Ishikawa (cell line): ENCODE data around the gene SLC37A1.

Source experiments
- CEBPB ChIP-seq: IDR thresholded peaks from 2 replicates; pipeline ENCODE4 v1.6.1; 2012
- CREB1 ChIP-seq: IDR thresholded peaks from 2 replicates; pipeline ENCODE4 v1.6.1; 2012; ENCODE audit warnings: low read depth
- EGR1 ChIP-seq: IDR thresholded peaks from 2 replicates; pipeline ENCODE4 v1.6.1; 2012
- EP300 ChIP-seq: IDR thresholded peaks from 2 replicates; pipeline ENCODE4 v1.6.1; 2012; ENCODE audit warnings: borderline replicate concordance
- FOXM1 ChIP-seq: IDR thresholded peaks from 2 replicates; pipeline ENCODE4 v1.6.1; 2012; ENCODE audit warnings: low read depth, borderline replicate concordance
- MAX ChIP-seq: IDR thresholded peaks from 2 replicates; pipeline ENCODE4 v1.6.1; 2012
- NFIC ChIP-seq: IDR thresholded peaks from 2 replicates; pipeline ENCODE4 v1.6.1; 2012
- RAD21 ChIP-seq: IDR thresholded peaks from 2 replicates; pipeline ENCODE4 v1.6.1; 2012; ENCODE audit warnings: low read depth
- TAF1 ChIP-seq: IDR thresholded peaks from 2 replicates; pipeline ENCODE4 v1.6.1; 2012; ENCODE audit warnings: low read depth, mild to moderate bottlenecking
- TCF12 ChIP-seq: IDR thresholded peaks from 2 replicates; pipeline ENCODE4 v1.6.1; 2012; ENCODE audit warnings: low read depth
- TEAD4 ChIP-seq: IDR thresholded peaks from 2 replicates; pipeline ENCODE4 v1.6.1; 2012
- YY1 ChIP-seq: IDR thresholded peaks from 2 replicates; pipeline ENCODE4 v1.6.1; 2012; ENCODE audit warnings: low read depth
- ZBTB7A ChIP-seq: IDR thresholded peaks from 2 replicates; pipeline ENCODE4 v1.6.1; 2012; ENCODE audit warnings: low read depth
- TF ChIP-seq, protein P1 (sequence below): IDR thresholded peaks from 2 replicates; pipeline ENCODE4 v1.6.1; 2012
- TF ChIP-seq, protein P2 (sequence below): IDR thresholded peaks from 2 replicates; pipeline ENCODE4 v1.6.1; 2012; ENCODE audit warnings: low read depth, mild to moderate bottlenecking

The SLC37A1 gene

GRCh38 chr21:42614396-42614795 is 100.7 kb downstream of the SLC37A1 start:
- no peak for TF ChIP-seq TCF12
- TF ChIP-seq TAF1, result no peak
- TF ChIP-seq ZBTB7A, result no peak
- TF ChIP-seq, protein P1, sequence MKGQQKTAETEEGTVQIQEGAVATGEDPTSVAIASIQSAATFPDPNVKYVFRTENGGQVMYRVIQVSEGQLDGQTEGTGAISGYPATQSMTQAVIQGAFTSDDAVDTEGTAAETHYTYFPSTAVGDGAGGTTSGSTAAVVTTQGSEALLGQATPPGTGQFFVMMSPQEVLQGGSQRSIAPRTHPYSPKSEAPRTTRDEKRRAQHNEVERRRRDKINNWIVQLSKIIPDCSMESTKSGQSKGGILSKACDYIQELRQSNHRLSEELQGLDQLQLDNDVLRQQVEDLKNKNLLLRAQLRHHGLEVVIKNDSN, result no peak
- TF ChIP-seq RAD21, result no peak
- TF ChIP-seq TEAD4, result no peak
- TF ChIP-seq, protein P2, sequence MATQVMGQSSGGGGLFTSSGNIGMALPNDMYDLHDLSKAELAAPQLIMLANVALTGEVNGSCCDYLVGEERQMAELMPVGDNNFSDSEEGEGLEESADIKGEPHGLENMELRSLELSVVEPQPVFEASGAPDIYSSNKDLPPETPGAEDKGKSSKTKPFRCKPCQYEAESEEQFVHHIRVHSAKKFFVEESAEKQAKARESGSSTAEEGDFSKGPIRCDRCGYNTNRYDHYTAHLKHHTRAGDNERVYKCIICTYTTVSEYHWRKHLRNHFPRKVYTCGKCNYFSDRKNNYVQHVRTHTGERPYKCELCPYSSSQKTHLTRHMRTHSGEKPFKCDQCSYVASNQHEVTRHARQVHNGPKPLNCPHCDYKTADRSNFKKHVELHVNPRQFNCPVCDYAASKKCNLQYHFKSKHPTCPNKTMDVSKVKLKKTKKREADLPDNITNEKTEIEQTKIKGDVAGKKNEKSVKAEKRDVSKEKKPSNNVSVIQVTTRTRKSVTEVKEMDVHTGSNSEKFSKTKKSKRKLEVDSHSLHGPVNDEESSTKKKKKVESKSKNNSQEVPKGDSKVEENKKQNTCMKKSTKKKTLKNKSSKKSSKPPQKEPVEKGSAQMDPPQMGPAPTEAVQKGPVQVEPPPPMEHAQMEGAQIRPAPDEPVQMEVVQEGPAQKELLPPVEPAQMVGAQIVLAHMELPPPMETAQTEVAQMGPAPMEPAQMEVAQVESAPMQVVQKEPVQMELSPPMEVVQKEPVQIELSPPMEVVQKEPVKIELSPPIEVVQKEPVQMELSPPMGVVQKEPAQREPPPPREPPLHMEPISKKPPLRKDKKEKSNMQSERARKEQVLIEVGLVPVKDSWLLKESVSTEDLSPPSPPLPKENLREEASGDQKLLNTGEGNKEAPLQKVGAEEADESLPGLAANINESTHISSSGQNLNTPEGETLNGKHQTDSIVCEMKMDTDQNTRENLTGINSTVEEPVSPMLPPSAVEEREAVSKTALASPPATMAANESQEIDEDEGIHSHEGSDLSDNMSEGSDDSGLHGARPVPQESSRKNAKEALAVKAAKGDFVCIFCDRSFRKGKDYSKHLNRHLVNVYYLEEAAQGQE, result no peak
- no peak for TF ChIP-seq CEBPB
- TF ChIP-seq NFIC, result no peak
- TF ChIP-seq FOXM1, result no peak
- TF ChIP-seq YY1, result no peak
- TF ChIP-seq MAX, result no peak
- no peak for TF ChIP-seq EP300
- no peak for TF ChIP-seq CREB1
- no peak for TF ChIP-seq EGR1

DNA sequence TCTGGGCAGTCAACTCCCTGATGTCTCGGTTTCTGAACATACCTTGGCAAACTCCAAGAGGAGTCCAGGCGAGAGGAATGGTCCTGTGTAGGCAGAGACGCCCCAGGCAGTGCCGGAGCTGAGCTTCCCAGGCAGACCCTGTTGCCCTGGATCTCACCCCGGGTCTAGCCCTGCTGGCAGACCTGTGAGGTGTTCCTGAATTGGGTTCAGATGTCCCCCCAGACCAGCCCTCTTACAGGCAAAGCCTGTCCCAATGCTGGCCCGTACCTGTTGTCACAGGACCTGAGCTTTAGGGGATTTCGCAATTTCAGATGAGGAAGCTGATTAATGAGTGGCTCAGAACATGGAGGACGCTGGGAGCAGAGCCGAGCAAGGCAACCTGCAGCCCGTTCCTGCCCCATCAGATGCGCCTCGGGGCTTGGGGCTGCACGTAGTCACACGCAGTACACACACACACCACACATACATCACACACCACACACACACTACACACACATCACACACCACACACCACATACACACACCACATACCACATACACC is 101.2 kb downstream of the SLC37A1 start:
- no peak for TF ChIP-seq EGR1
- TF ChIP-seq ZBTB7A, result no peak
- peak; percentile 95 for TF ChIP-seq CEBPB

- no peak for TF ChIP-seq MAX
- TF ChIP-seq, protein P2, result no peak
- TF ChIP-seq, protein P1, result no peak
- TF ChIP-seq TAF1, result no peak
- no peak for TF ChIP-seq YY1
- TF ChIP-seq EGR1, result no peak
- TF ChIP-seq CEBPB, result no peak
- TF ChIP-seq RAD21, result no peak
- TF ChIP-seq ZBTB7A, result no peak
- no peak for TF ChIP-seq FOXM1
- TF ChIP-seq NFIC, result no peak
- no peak for TF ChIP-seq EP300
- TF ChIP-seq TEAD4, result no peak
- TF ChIP-seq CREB1, result no peak
- no peak for TF ChIP-seq TCF12
These were observed 102.3 kb downstream of the SLC37A1 start for GRCh38 chr21:42615924-42616323.

GRCh38 chr21:42616446-42616845 is 102.8 kb downstream of the SLC37A1 start:
- TF ChIP-seq, protein P2, result no peak
- no peak for TF ChIP-seq RAD21
- no peak for TF ChIP-seq NFIC
- TF ChIP-seq, protein P1, result no peak
- no peak for TF ChIP-seq TEAD4

DNA sequence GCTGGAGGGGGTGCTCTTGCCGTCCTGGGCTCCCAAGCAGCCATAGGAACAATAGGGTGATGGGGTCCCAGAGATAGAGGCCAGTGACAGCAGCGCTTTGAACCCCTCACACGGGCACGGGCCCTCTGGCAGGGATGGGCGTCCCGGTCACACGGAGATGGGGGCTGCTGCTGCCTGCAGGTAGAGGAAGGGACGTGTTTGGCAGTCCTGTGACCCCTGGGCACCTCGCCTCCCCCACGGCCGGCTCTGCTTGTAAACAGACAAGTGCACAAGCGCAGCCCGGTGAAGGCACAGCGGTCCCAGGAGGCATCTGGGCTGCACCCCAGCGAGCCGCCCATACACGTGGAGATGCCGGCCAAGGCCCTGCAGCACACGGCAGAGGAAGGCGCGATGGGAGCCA is 103.3 kb downstream of the SLC37A1 start:
- TF ChIP-seq, protein P1, result no peak
- TF ChIP-seq TAF1 (no peak), EP300 (no peak), CEBPB (no peak), RAD21 (no peak), ZBTB7A (no peak), NFIC (no peak), FOXM1 (no peak), TCF12 (no peak), CREB1 (no peak), MAX (no peak), YY1 (no peak), EGR1 (no peak), TEAD4 (no peak)
- TF ChIP-seq, protein P2, result no peak
